Cardiac muscle cell (in vitro differentiated cells and primary cell): ENCODE measurements around the gene PUM2. TPM values are rescaled to one million over a fixed set of nuclear protein-coding genes. Genes with fewer than 3 reads are reported as not detected.
A peak's percentile ranks its signal among the peaks of the same experiment; 100 is the strongest.
"Not testable (repeated sequence)": the region's sequence is repeated elsewhere in the genome, so short reads cannot be mapped to it uniquely, and the experiment has no call there.

Source experiments
- DNase-seq, 2 donors: peaks; one replicate each; pipeline versions ENCODE4 v3.0.0 to v3.0.0-alpha.2; 2010 to 2017; ENCODE audit warnings: low read depth in 1 of 2, low spot score in 1 of 2
- H3K27ac ChIP-seq: fragments of 200-600 bp; sonication (generic); 2 replicates; pipeline ENCODE4 v1.5.1; 2016
- H3K27me3 ChIP-seq: fragments of 200-600 bp; sonication (generic); 2 replicates; pipeline ENCODE4 v1.6.0; 2016; ENCODE audit warnings: control low read depth
- H3K36me3 ChIP-seq: fragments of 200-600 bp; sonication (generic); 2 replicates; pipeline ENCODE4 v1.5.1; 2016; ENCODE audit warnings: control low read depth
- H3K4me1 ChIP-seq: fragments of 200-600 bp; sonication (generic); 2 replicates; pipeline ENCODE4 v1.8.1; 2017; ENCODE audit warnings: low read depth, mild to moderate bottlenecking, mixed run types
- H3K4me3 ChIP-seq: fragments of 200-600 bp; sonication (generic); 2 replicates; pipeline ENCODE4 v1.5.1; 2016; ENCODE audit warnings: mild to moderate bottlenecking
- H3K9me3 ChIP-seq: fragments of 200-600 bp; sonication (generic); 2 replicates; pipeline ENCODE4 v1.5.1; 2017; ENCODE audit warnings: low read depth, mild to moderate bottlenecking, control low read depth
- CTCF ChIP-seq: IDR thresholded peaks from 2 replicates; pipeline ENCODE4 v1.5.1; 2012; ENCODE audit warnings: low read depth, mild to moderate bottlenecking, low read length
- polyA plus RNA-seq: library from polyadenylated mRNA; unstranded; fragments of >200 nt; fragmentation: Nextera tagmentation; extraction: Ambion mirVana; gene quantifications from 2 replicates; pipeline ENCODE4 v1.2.1, GENCODE V29; 2016
- total RNA-seq: library from RNA; depleted of rRNA; stranded (reverse); fragments of >200 nt; gene quantifications from 2 replicates; pipeline ENCODE4 v1.2.3, GENCODE V29; 2016

The PUM2 gene
- total and polyA plus RNA-seq, 2 experiments from 2014 or later: 20.1 to 35.8 TPM

GRCh38 chr2:20241973-20242726, 108.5 kb downstream of the PUM2 start:
- H3K9me3 ChIP-seq: no peaks in the 10 kb centered on the region
- no peaks in the 10 kb centered on the region for H3K36me3 ChIP-seq
- no peak overlapping the region for H3K27ac ChIP-seq
- H3K27me3 ChIP-seq: no peaks in the 10 kb centered on the region
- H3K4me3 ChIP-seq: no peak overlapping the region
- DNase-seq: no peak
- peak; percentile 56 for TF ChIP-seq CTCF
- no peaks in the 10 kb centered on the region for H3K4me1 ChIP-seq

- not testable (repeated sequence) for H3K27ac ChIP-seq, DNase-seq, H3K9me3 ChIP-seq, H3K4me1 ChIP-seq, H3K27me3 ChIP-seq, H3K36me3 ChIP-seq, H3K4me3 ChIP-seq
These were observed 110.4 kb downstream of the PUM2 start for GRCh38 chr2:20240291-20240690.

GRCh38 chr2:20236496-20236895, 114.1 kb downstream of the PUM2 start:
- no peak for DNase-seq
- H3K27ac ChIP-seq: no peak overlapping the region
- H3K27me3 ChIP-seq: no peaks in the 10 kb centered on the region
- no peak for TF ChIP-seq CTCF
- H3K4me3 ChIP-seq: no peak overlapping the region
- H3K9me3 ChIP-seq: no peaks in the 10 kb centered on the region
- H3K36me3 ChIP-seq: no peaks in the 10 kb centered on the region
- H3K4me1 ChIP-seq: no peaks in the 10 kb centered on the region

- H3K4me1 ChIP-seq: no peaks in the 10 kb centered on the region
- no peaks in the 10 kb centered on the region for H3K27me3 ChIP-seq
- H3K4me3 ChIP-seq: no peak overlapping the region
- H3K36me3 ChIP-seq: no peaks in the 10 kb centered on the region
- H3K27ac ChIP-seq: no peak overlapping the region
- no peak for TF ChIP-seq CTCF
- no peaks in the 10 kb centered on the region for H3K9me3 ChIP-seq
- DNase-seq: no peak
These were observed 114.9 kb downstream of the PUM2 start for GRCh38 chr2:20235655-20236305.

GRCh38 chr2:20234597-20234996, 116.0 kb downstream of the PUM2 start:
- not testable (repeated sequence) for H3K4me3 ChIP-seq, H3K36me3 ChIP-seq, DNase-seq, H3K4me1 ChIP-seq, H3K27ac ChIP-seq, H3K9me3 ChIP-seq, H3K27me3 ChIP-seq

- Histone ChIP-seq H3K9me3 (no peaks in the 10 kb centered on the region), H3K4me3 (no peak overlapping the region), H3K36me3 (no peaks in the 10 kb centered on the region), H3K27me3 (no peaks in the 10 kb centered on the region), H3K27ac (no peak overlapping the region), H3K4me1 (no peaks in the 10 kb centered on the region)
- TF ChIP-seq CTCF: no peak
- no peak for DNase-seq
These were observed 117.8 kb downstream of the PUM2 start for GRCh38 chr2:20232837-20233207.
